Dermis microvascular lymphatic vessel endothelial cell (primary cell): Measurements from ENCODE around the gene HINFP. TPM values are rescaled to one million over a fixed set of nuclear protein-coding genes. Genes with fewer than 3 reads are reported as not detected.
A peak's percentile ranks its signal among the peaks of the same experiment; 100 is the strongest.
"Not testable (repeated sequence)": the region's sequence is repeated elsewhere in the genome, so short reads cannot be mapped to it uniquely, and the experiment has no call there.

Experiments
- DNase-seq, 2 donors: peaks; one replicate each; pipeline versions ENCODE4 v3.0.0 to v3.0.0-alpha.2; 2010; ENCODE audit warnings: low read depth in 2 of 2
- total RNA-seq: library from RNA; depleted of rRNA; stranded (reverse); fragments of >200 nt; gene quantifications from 2 replicates; pipeline ENCODE4 v1.2.1, GENCODE V29; 2014

Gene HINFP
- total RNA-seq, 1 donor from 2014 or later, result 11.3 TPM

GRCh38 chr11:119100246-119100970 lies 21.0 kb upstream of the HINFP start:
- peak in 1 of 2 donors; percentile 59 for DNase-seq

- no peak for DNase-seq
Observed at GRCh38 chr11:119100994-119101758, 20.2 kb upstream of the HINFP start.

- DNase-seq, result peak; percentile 90 to 98
Observed at GRCh38 chr11:119101759-119102423, 19.5 kb upstream of the HINFP start, which contains the start of gene DPAGT1. Gene DPAGT1, minus strand, starts transcription at chr11:119101853. Its CDS starts 198 bp downstream, at chr11:119101655.

DNA sequence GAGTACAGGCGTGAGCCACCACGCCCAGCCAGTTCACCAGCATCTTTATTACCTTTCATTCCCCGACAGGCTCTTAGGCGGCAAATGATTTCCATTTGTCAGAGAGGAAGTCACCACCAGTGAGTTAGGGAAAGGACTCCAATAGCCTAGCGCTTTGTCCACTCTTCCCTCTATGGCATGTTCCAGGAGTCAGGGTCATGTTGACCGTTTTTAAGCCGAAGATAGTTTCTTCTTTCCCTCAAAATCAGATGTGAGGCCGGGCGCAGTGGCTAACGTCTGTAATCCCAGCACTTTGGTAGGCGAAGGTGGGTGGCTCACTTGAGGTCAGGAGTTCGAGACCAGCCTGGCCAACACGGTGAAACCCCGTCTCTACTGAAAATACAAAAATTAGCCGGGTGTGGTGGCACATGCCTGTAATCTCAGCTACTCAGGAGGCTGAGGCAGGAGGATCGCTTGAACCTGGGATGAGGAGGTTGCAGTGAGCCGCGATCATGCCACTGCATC lies 18.2 kb upstream of the HINFP start:
- DNase-seq, result not testable (repeated sequence)

DNA sequence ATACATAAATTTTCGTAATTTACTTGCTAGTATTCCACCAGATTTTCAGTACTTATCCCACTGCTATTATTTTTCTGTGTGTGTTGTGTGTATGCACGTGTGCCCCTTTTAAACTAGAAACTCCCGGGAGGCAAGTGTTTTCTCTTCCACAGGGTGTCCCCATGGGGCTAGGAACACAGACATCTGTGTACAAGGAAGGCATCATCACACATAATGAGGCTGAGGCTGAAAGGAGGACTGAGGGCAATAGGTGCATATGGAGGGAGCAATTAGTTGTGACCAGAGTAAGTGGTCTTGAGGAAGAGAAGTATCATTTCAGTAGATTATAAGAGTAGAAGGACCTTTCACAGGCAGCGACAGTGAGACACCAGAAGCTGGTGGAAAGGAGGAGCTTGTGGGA lies 17.6 kb upstream of the HINFP start:
- no peak for DNase-seq

GRCh38 chr11:119106564-119107537 lies 14.5 kb upstream of the HINFP start, which contains the start of gene C2CD2L:
Gene C2CD2L, plus strand, starts transcription at chr11:119107344. Its CDS starts 398 bp downstream, at chr11:119107742.
- DNase-seq, result peak; percentile 63 to 90

DNA sequence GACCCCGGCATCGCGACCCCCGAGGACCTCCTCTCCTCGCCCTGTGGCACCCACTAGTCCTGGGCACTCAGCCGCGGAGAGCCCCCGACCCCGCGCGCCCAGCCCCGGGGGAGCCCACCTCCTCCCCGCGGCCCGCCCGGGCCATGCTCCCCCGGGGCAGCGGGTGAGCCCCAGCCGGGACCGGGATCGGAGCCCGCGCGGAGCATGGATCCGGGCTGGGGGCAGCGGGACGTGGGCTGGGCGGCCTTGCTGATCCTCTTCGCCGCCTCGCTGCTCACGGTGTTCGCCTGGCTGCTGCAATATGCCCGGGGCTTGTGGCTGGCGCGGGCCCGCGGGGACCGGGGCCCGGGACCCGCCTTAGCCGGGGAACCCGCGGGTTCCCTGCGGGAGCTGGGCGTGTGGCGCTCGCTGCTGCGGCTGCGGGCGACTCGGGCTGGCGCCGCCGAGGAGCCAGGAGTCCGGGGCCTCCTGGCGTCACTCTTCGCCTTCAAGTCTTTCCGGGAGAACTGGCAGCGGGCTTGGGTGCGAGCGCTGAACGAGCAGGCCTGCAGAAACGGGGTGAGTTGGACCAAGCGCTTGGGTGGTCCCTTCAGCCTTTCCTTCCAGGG lies 13.7 kb upstream of the HINFP start:
- no peak for DNase-seq

DNA sequence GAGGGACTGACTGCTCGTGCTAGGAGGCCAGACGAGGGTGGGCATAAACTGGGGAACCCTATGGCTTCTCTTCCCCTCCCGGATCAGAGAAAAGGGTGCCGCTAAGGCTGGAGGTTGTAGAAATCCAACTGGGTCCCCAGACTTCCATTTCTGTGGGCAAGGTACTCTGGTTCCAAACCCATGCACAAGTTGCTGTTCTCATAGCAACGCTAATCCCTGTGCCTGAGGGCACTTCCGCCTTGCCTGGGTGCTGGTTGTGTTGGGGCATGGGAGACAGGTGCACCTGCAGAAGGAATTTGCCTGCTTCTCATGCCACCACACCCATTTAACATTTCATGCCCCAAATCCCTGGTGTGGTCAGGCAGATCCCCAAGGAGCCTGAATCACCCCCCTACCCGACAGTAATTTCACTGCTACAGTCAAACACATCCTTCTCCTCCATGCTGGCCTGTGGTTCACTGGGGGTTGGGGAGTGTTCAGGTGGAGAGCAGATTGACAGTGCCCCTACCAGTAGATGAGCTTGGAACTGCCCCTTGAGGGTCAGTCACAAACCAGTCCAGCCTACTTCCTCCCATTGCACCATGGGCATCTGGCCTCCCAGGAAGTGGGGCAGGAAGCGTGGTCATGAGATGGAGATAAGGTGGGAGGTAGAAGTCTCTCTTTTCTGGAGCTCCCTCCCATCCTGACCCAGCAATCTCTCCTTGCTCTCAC lies 13.1 kb upstream of the HINFP start:
- DNase-seq, result no peak

- DNase-seq, result no peak
Observed at GRCh38 chr11:119108857-119109221, 12.5 kb upstream of the HINFP start.

- DNase-seq, result no peak
Observed at GRCh38 chr11:119109843-119110242, 11.5 kb upstream of the HINFP start.

- no peak for DNase-seq
Observed at GRCh38 chr11:119110439-119110838, 10.9 kb upstream of the HINFP start.

DNA sequence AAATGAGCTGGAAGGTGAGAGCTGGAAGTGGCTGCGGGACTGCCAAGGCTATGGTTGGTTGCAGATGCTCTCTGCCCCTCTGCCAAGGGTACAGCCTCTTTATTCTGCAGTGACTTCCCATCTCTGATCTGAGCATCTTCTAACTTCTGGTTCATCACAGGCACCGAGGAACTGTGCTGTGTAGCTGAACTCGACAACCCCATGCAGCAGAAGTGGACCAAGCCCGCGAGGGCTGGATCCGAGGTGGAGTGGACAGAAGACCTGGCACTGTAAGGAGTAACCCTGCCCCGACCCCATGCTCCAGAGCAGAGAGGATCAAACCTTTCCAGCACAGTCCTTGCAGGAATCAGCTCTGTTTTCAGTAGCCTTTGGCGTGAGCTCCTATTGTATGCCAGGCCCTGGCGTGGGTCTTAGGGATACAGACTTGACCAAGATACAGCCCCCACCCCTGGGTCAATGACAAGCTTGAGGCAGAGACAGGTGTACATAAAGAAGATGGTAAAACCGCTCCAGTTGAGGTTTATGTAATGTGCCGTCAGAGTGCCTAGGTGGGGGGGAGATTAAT lies 9.9 kb upstream of the HINFP start:
- no peak for DNase-seq

DNA sequence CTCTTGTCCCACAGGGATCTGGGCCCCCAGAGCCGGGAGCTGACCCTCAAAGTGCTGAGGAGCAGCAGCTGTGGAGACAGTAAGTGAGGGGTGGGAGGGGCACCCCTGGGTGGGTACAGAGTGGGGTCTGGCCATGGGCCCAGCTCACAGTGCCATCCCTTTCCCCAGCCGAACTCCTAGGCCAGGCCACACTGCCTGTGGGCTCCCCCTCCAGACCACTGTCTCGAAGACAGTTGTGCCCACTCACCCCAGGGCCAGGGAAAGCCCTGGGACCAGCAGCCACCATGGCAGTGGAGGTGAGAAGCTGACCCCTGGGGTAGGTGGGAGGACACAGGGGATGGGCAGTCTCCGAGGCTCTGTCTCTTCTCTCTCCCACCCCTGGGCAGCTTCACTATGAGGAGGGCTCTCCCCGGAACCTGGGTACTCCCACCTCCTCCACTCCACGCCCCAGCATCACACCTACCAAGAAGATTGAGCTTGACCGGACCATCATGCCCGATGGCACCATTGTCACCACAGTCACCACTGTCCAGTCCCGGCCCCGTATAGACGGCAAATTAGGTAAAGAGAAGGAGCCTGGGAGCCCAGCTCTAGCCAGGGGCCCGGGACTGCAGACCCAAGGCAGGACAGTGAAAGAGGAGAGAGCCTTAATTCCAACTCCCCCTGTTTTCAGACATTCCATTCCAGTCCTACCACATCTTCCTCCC lies 8.9 kb upstream of the HINFP start:
- no peak for DNase-seq

GRCh38 chr11:119113716-119114115 lies 7.7 kb upstream of the HINFP start:
- no peak for DNase-seq

DNA sequence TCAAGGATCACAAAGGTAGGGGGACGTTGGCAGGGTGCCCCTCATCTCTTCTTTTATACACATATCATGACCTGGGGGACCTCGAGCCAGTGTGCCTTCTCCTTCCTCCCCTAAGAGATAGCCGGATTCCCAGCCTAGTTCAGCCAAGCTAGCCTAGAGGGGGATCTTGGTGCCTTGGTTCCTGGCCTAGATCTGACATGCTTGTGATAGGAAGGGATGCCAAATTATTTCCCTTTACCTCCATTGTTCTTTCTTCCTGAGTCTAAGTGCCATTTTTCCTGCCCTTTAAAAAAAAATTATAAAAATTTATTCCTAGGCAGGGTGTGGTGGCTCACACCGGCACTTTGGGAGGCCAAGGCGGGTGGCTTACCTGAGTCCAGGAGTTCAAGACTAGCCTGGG lies 7.0 kb upstream of the HINFP start:
- no peak for DNase-seq

DNA sequence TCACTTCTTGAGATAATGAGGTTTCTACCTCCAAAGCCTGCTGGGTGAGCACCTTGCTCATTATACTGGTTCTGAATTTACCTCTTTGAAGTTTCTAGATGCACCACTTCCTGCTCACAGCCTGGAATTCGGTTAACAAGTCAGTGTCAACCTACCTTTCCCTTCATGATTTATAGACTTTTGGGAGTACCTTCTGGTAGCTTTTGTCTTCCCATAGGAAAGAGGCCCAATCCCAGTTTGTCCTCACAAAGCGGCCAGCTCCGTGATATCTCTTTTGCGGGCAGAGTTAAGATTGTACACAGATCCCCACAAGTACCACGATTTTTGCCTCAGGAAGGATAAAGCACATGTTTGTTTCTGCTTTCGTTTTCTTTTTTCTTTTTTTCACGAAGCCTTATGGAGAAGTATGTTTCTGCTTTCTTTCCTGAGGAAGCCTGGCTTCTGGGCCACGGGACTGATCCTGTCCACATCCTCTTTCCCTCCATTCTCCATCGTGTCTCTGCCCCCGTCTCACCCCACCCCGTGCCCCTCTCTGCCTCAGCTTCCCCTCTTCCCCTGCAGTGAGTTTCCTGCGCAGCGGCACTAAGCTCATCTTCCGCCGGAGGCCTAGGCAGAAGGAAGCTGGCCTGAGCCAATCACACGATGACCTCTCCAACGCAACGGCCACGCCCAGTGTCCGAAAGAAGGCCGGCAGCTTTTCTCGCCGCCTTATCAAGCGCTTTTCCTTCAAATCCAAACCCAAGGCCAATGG lies 5.7 kb upstream of the HINFP start:
- no peak for DNase-seq

DNA sequence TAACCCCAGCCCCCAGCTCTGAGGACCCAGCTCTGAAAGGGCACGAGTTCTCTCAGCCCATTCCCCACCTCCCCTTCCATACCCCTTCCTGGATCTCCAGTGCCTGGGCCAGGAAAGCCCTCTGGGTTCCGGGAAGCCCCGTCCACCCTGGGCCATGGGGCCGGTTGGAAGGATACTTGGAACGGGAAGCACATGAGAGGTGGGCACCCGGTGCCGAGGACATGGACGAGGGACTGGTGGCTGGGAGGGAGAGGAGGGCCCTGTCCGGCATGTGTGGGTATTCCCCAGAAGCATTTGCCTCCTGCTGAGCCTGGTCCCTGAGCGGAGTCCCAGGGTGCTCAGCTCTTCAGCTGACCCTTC lies 5.2 kb upstream of the HINFP start:
- no peak for DNase-seq

DNA sequence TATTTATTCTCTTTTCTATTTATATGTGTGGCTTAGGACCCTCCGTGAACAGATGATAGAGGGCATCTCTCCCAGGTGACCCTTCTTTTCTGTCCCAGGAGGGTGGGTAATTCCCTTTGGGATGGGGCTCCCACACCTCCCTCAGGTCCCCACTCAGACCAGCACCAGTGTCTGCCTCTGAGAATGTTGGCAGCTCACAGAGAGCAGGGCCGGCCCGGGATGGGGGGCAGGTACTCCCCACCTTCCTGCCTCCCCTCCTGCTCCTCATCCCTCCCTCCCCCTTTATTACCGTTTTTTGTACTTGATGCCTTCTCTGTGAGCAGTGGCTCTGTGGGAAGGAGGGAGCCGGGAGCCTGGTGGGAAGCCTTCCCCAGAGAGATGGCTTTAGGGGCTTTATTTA lies 4.8 kb upstream of the HINFP start:
- DNase-seq, result no peak
